T-helper 2 cell treated with Interferon-gamma antibody and Interleukin-4, amounts not matched to agents 100 ng/mL and 5 ng/mL, for 36 hours (primary cell): ENCODE data around the gene SHANK1. TPM values are rescaled to one million over a fixed set of nuclear protein-coding genes. Genes with fewer than 3 reads are reported as not detected.

Experiments
- total RNA-seq: library from RNA; stranded (reverse); gene quantifications from 2 replicates; pipeline ENCODE4 v1.2.3, GENCODE V29; 2022

The SHANK1 gene
- total RNA-seq, 1 donor from 2014 or later: not detected

Other genes starting within 250 kb of the SHANK1 start
- gene EMC10, start 243.3 kb downstream of the SHANK1 start, total RNA-seq: 68.3 and 70.8 TPM in 2 replicates
- gene GARIN5A, start 243.0 kb downstream of the SHANK1 start, total RNA-seq: 0.23 and 0.36 TPM in 2 replicates
- gene JOSD2, start 208.6 kb downstream of the SHANK1 start, total RNA-seq: 32.4 and 34.0 TPM in 2 replicates
- not detected in 2 replicates for gene ASPDH, start 205.9 kb downstream of the SHANK1 start, total RNA-seq
- gene LRRC4B, start 151.4 kb downstream of the SHANK1 start, total RNA-seq: not detected in 2 replicates
- not detected in 2 replicates for gene SYT3, start 79.9 kb downstream of the SHANK1 start, total RNA-seq
- 0.59 TPM in 1 of 2 replicates, not detected in the other for gene C19orf81, start 70.4 kb downstream of the SHANK1 start, total RNA-seq
- gene CLEC11A, start 3.6 kb upstream of the SHANK1 start, total RNA-seq: 1.2 and 1.7 TPM in 2 replicates
- gene GPR32, start 50.7 kb upstream of the SHANK1 start, total RNA-seq: not detected in 2 replicates
- not detected in 2 replicates for gene ACP4, start 70.6 kb upstream of the SHANK1 start, total RNA-seq
- 1.7 and 2.6 TPM in 2 replicates for gene KLK1, start 104.0 kb upstream of the SHANK1 start, total RNA-seq
- not detected in 2 replicates for gene KLK15, start 113.8 kb upstream of the SHANK1 start, total RNA-seq
- not detected in 2 replicates for gene KLK3, start 135.1 kb upstream of the SHANK1 start, total RNA-seq
- 0.16 and 0.27 TPM in 2 replicates for gene KLK2, start 153.6 kb upstream of the SHANK1 start, total RNA-seq
- not detected in 2 replicates for gene KLK4, start 191.6 kb upstream of the SHANK1 start, total RNA-seq
- gene KLK5, start 233.2 kb upstream of the SHANK1 start, total RNA-seq: not detected in 2 replicates
- not detected in 2 replicates for gene KLK6, start 249.8 kb upstream of the SHANK1 start, total RNA-seq